GF-D8 (cell line): ENCODE data around the gene BTBD7.
"Not testable (repeated sequence)": the region's sequence is repeated elsewhere in the genome, so short reads cannot be mapped to it uniquely, and the experiment has no call there.

Experiments used
- DNase-seq: peaks from one replicate; lab custom pipeline; 2025; lab: John Stamatoyannopoulos, UW

Gene BTBD7

DNA sequence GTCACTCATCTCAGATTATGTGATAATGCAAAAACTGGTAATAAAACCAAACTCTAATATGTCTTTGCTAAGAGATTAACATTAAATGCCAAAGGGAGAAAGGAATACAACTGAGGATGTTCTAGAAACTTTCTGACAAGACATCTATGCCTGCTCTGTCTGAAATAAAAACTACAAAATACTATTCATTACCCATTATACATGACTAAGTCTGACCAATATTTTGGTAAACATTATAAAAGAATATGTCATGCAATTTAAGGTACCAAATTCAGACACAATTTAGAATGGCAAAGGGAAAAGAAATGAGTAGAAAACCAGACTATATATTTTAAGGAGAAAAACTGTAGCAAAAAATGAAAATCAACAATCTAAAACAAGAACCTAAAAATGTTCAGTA, 86.3 kb downstream of the BTBD7 start:
- no peak for DNase-seq

DNA sequence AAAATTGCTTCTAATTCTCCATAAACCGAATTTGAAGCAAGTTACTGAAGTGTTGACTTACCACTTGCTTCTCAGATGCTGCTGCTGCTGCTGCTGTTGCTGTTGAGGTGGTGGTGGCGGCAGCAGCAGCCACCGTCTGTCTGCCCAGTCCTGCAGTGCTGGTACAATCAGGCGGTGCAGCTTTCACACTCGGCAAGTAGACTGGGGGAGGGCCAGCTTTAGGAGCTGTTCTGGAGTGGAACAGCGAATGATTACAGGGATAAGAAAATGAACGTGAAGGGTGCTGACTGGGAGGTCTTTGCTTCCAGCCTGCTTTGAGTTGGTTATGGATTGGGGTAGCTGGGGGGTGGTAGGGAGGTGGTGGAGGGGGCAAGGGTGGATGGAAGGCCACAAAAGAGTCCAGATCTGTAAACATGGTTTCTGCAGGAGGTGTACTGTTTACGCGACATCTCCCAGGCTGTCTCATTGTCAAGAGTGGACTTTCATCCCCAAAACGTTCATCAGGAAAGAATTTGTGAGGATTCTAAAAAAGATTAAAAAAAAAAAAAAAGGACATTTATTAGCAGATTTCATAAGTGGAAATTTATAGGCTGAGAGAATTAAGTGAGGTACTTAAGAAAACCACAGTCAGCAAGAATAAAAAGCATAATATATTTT, 86.9 kb downstream of the BTBD7 start:
- no peak for DNase-seq

DNA sequence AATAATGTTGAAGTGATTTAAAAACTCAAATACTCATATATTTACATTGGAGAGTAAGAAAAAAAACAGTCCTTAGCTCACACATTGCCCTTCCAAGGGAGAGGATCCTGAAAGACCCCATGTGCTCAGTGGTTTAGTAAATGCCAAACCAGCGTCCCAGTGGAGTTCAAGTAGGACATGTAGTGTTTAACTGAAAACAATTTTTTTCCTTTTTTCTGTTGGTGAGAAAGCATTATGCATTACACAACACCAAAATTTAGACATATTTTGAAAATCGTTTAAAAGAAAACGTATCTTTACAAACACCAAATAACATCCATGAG, 92.2 kb downstream of the BTBD7 start:
- no peak for DNase-seq

DNA sequence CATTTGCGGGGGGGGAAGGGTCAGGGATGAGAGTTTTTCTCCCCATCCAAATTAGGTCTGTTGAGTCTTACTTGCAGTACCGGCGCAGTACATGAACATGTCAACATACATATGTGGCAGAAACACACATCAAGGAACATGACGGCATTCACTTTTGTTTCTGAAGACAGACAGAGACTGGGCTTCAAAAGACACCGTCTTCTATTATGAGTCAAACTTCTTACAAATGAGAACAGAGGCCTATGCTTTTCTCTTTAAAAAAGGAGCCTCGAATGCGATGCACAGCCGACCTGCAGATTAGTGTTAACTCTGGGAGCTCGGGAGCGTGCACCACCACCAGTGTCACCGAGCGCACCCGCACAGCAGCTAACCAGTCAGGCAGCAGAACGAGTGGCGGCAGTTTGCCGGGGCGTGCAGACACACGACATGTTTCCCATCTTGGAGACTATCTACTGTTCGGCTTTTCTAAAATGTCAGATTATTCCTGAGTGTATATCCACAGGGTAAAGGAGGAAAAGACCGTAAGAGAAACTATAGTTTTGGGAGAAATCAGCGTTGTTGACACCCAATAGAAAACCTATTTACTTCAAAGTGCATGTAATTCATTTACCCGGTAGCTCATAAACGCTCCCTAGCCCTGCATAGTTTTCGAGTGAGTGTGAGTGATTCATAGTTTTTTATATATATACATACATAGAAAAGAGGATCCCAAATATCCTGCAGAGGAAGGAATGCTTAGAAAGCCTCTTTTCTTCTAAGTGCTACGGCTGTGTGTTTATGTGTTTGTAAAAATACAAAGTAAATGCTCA, 92.8 kb downstream of the BTBD7 start:
- DNase-seq = no peak

DNA sequence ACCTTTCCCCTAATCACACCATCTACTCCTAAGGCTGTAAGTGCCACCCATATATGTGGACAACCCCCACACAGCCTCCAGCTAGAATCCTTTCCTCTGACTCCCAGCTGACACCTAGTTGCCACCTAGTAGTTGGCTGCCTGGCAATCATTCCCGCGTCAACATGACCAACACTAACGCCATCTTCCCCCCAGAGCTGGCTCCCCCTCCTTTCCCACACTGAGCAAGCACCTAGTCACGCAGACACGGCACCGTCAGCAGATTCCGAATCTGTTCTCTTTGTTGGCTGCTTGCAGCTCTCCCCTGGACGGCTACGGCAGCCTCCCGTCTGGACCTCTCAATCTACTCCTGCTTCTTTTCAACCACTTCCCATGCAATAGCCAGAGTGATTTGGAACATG, 98.0 kb downstream of the BTBD7 start:
- no peak for DNase-seq

DNA sequence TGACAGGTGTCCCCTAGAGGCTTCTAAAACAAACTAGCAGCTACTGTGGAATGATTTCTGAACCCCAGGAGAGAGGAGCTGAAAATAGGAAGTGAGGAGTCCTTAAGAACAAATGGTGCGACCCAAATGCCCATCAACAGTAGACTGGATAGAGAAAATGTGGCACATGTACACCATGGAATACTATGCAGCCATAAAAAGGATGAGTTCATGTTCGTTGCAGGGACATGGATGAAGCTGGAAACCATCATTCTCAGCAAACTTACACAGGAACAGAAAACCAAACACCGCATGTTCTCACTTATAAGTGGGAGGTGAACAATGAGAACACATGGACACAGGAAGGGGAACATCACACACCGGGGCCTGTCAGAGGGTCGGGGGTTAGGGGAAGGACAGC, 99.8 kb downstream of the BTBD7 start:
- not testable (repeated sequence) for DNase-seq

DNA sequence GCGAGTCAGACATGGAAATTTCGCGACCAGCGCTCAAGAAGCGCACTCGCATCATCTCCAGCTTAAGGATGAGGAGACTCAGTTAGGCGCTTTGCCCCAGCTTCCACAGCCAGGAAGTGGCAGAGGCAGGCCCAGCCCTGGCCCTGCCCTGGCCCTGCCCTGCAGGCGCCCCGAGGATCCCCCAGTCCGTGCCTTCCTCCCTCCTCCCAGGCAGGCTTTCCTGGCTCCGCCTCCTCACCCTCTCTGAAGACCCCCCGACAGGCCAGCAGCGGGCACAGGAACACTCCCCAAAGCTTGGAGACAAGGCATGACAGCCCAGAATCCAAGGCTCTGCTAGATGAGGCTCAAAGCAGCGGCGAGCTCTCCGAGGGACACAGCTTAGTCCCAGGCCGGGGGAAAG, 100.7 kb downstream of the BTBD7 start:
- no peak for DNase-seq

DNA sequence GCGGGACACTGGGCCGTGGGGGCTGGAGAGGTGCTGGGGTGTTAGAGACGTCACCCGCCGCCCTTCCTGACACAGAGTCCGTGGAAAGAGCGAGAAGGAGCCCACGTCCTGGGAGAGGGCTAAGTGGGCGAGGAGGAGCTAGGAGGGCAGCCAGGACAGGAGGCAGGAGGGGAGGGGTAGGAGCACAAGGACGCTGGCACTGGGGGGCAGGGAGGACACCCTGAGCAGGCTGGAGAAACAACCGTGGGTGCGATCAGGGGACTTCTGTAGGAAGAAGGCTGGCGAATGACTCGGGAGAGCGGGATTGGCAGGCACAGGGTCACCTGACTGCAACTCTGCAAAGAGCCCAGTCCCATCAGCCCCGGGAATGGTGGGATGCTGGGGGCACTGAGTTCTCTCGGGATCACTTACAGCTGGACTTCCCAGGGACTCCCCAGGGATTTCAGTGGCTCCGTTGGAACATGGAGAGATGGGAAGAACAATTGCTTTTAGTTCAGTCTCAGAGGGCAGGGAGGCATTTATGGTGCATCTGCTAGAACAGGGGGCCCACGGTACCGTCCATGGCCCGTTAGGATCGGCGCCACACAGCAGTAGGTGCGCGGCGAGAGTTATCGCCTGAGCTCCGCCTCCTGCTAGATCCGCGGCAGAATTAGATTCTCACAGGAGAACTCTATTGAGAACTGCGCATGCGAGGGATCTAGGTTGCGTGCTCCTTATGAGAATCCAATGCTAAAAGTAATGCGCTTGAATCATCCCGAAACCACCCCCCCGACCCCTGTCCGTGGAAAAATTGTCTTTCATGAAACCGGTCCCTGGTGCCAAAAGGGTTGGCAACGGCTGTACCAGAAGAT, 101.5 kb downstream of the BTBD7 start:
- DNase-seq = no peak

DNA sequence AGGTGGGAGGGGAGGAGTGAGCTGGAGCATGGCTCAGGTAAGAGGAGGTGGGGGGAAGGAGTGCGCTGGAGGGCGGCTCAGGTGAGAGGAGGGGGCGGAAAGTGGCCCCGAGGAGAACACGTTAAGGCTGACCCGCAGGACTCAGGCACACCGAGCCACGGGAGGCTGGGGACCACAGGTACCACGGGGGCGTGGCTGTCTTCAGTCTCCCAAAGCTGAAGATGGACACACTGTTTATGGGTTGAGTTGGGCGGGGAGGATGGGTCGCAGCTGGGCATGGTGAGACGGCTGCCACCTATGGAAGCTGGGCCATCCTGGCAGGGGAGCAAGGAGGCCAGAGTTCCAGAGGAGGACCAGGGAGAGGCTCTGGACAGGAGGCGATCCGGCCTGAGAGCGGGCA, 102.3 kb downstream of the BTBD7 start:
- DNase-seq = no peak

DNA sequence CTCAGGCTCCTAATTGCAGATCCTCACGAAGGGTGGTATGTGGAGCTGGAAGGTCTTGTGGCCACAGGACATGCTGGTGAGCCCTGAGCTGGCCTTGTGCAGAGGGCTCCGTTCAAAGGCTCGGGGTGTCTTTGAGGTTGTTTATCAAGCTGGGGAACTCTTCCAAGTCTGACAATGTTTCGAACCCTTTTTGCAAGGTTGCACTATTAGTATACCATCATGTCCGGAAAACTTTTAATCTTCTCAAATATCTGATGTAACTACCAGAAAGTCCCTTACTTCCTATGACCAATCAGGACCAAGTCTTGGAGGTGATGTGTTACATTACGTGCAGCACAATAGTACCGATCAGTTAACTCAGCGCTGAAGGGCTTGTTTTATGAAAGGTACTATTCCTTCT, 104.3 kb downstream of the BTBD7 start:
- no peak for DNase-seq

DNA sequence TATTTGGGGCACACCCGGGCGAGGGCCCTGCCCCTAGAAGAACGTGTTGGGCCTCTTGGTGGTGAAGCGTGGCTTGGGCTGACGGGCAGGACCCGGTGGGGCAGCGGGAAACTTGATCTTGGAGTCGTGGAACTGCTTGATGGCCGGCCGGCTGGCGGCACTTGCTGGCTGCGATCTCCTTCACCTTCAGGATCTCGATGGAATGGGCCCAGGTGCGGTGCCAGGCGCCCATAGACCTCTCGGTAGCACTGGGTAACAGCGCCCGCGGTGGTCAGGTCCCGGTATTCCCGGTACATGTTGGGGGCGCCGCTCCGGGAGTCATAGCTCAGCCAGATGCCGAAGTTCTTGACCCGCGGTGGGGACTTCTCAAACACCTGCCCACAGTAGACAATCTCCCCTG, 109.3 kb downstream of the BTBD7 start:
- DNase-seq = no peak

DNA sequence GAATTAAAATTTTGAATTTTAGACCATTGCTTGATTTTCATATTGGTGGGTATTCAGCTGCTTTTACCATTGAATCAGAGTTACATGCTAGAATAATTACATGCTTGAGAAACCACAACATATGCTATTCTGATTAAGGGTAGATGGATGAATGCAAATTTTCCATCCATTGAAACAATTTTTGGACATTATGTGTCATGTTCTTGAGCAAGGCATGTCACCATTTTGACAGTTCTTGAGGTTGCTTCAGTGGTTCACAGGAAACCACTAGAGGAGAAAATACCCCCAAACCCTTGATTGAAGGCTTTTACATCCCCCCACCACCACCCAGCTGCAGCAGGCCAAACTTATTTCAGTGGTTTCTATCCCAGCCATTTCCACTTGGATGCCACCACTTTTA, 112.3 kb downstream of the BTBD7 start:
- no peak for DNase-seq

DNA sequence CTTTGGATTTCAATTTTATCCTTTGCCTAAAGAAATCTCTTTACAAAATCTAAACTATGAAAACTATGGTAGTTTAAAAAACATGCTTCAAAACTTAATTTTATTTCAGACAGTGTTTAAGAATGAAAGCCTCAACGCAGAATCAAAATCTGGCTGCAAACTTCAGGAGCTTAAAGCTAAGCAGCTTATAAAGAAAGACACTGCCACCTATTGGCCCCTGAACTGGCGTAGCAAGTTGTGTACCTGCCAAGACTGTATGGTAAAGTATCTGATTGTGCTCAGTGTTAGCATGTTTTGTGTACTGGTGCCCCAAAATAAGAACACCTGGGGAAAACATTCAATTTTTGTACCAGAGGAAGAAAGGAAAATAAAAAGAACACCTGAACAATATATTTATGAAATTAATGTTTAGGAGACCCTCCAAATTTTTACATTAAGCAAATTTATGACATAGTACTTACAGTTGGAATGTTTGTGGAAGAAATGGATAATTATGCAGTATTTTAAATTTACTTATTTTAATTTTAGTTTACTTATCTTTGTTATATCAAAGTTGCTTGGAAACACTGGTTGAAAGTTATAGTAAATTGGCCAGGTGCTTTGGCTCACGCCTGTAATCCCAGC, 113.6 kb downstream of the BTBD7 start:
- DNase-seq = peak; percentile 16

DNA sequence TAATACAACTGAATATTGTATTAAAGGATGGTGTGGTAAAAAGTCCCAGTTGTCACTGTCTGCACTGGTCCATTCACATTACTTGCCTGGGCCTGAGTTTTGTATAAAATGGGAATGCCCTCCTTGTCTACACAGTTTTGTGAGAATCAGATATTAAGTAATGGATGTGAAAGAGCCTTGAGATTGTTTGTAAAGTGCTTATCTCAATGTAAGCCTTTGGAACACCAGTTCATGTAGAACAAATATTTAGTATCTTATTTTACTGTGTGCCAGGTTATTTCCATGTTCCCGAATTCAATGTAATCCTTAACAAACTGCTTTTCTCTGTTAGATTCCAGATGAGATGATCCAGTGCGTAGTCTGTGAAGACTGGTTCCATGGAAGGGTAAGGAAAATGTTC, 118.2 kb downstream of the BTBD7 start:
- DNase-seq = no peak

DNA sequence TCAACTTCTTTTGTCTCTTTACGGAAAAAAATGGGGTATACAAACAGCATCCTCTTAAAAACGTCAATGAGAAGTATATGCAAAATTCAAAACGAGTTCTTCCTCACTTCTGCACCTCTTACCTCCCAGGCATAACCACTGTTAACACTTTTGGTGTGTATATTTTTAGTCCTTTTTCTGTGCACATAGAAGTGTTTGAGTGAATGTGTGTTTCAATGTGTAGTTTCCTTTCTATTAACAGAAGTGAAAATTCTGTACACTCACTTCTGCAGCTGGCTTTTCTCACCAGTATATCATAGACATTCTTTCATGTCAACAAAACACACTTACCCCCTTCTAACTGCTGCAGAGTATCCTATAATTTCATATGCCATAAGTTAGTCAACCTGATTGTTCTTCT, 120.4 kb downstream of the BTBD7 start:
- no peak for DNase-seq

DNA sequence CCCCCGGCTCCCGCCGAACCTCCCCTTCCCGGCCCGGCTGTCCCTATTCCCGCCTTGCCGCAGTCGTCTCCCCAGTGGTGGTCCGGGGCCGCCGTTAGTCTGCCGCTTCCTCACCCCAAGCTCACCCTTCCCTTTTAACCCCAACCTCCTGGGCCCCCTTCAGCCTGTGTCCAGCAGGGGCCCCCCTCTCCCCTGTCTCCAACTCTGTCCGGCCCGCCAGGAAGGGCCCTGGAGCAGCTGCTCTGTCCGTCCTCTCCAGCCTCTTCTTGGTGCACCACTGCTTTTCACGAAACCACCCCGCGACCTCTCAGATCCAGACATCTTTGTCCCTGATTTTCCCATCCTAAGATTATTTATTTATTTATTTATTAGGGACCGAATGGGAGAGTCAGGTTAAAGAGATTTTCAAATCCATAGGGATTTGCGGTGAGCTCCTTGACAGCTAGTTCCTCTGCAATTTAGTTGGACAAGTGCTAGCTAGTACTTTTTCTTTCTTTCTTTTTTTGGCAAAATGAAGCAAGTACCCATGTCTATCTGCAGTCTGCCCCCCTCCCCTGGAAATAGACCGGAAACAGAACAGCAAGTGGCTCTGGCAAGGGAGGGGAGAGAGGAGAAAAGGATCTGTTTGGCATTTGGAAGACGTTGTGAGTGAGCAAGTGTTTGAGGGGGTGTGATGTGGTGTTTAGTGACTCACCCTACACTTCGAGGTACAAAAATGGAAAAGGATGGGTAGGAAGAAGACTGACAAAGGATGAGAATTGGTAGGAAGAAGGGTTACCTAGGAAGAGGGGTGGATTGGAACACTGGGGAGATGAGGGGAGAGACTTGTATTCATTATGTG, 125.1 kb downstream of the BTBD7 start:
- no peak for DNase-seq

DNA sequence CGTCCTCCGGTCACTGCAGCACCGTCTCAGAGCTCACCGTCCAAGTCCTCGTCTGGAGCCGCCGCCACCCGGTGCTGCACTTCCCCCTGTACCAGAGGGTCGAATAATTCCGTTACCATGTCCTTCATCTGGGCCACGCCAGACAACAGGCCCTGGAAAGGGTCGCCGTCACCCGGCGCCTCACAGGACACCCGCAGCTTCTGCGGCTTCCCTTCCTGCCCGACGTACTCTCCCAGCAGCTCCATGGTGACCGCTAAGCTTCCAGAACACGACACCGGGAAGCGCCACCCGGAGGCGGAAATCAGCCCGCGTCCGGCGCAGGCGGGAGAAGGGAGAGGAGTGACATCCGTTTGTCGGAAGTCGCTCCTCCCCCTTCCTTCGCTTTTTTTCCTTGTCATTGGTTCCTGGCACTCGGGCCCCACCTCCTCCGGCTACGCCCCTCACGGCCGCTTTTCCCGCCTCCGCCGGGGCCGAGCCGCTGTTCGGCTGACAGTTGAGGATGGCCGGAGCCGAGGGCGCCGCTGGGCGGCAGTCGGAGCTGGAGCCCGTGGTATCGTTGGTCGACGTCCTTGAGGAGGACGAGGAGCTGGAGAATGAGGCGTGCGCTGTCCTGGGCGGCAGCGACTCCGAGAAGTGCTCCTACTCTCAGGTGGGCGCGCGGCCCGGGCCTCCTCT, 125.9 kb downstream of the BTBD7 start, which contains the start of the genes GON7 and UBR7:
TSS of gene GON7 (minus strand) at position 273 of the 675 bp plus-strand sequence. CDS start at position 245, 28 bp downstream.
TSS of gene UBR7 (plus strand) at position 464 of the 675 bp plus-strand sequence. CDS start at position 500, 36 bp downstream.
- DNase-seq = peak; percentile 63

DNA sequence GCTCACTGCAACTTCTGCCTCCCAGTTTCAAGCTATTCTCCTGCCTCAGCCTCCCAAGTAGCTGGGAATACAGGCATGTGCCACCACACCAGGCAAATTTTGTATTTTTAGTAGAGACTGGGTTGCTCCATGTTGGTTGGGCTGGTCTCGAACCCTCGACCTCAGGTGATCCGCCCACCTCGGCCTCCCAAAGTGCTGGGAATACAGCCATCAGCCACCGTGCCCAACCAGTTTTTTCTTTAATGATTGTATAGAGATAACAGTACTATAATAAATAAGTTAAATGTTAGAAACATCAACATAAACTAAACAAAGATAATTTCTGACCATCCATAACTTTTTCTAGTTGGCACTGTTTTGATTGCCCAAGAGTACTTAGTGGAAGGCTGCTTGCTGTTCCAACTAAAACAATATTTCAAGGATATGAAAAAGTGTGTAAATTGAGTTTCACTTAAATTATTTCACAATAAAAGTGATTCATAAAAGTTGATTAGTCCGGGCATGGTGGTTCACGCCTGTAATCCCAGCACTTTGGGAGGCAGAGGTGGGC, 131.6 kb downstream of the BTBD7 start:
- DNase-seq = no peak

DNA sequence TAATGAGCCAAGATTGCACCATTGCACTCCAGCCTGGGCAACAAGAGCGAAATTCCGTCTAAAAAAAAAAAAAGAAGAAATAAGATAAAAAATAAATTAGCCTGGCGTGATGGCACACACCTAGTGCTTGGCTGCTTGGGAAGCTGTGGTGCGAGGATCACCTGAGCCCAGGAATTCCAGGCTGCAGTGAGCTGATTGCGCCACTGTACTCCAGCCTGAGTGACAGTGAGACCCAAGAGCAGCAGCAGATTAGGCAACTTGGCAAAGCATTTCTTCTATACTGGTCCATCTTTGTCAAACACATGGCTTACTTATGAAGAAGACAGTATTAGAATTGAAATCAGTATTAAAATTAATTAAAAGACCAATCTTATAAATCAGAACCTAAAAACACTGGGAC, 132.3 kb downstream of the BTBD7 start:
- DNase-seq = no peak

DNA sequence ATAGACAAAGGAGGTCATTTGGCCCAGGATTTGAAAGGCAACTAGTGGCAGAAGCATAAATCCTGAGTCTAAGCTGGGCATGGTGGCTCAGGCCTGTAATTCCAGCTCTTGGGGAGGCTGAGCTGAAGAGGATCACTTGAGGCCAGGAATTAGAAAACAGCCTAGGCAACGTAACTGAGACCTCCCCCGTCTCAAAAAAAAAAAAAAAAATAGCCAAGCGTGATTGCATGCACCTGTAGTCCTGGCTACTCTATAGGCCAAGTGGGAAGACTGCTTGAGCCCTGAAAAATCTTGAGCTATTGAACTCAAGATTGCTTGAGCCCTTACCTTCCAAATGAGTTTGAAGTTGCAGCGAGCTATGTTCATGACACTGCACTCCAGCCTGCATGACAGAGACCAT, 133.8 kb downstream of the BTBD7 start:
- no peak for DNase-seq
